Endothelial cell of umbilical vein (primary cell): ENCODE data around the gene FAU. TPM values are rescaled to one million over a fixed set of nuclear protein-coding genes. Genes with fewer than 3 reads are reported as not detected.

Experiments used
- BruUV-seq: library from RNA; stranded (reverse); fragments of 400-500 nt; replicated peaks from 2 replicates; lab custom pipeline; 2021; lab: Mats Ljungman, UMichigan
- CTCF ChIA-PET: fragments of 300-600, 350-600 bp; sonication (Branson Sonifier 250); formaldehyde crosslinking; loops from one replicate; lab custom pipeline; 2021; ENCODE audit warnings: antibody characterized with exemption, inconsistent platforms; lab: Charles Lee
- POLR2A ChIA-PET: fragments of 300-600, 350-600 bp; sonication (Branson Sonifier 250); formaldehyde crosslinking; loops from one replicate; lab custom pipeline; 2021; ENCODE audit warnings: antibody characterized with exemption, inconsistent platforms; lab: Charles Lee
- DNase-seq: peaks from one replicate; pipeline ENCODE4 v3.0.0-alpha.2; 2011; ENCODE audit warnings: low read depth, low spot score
- FAIRE-seq: peaks from 2 replicates; lab custom pipeline; 2011; peaks lifted over from hg19 to GRCh38; lab: Jason Lieb, UNC
- H2AFZ ChIP-seq: 2 replicates; pipeline ENCODE4 v1.6.0; 2012; ENCODE audit warnings: low read depth, low read length, control low read depth, inconsistent platforms
- H3K27ac ChIP-seq: 2 replicates; pipeline ENCODE4 v1.5.1; 2011; ENCODE audit warnings: low read depth, mild to moderate bottlenecking, control low read depth, low read length, moderate library complexity; ENCODE audit not compliant: insufficient read depth
- H3K27me3 ChIP-seq, 2 experiments: 2 replicates each; pipeline versions ENCODE4 v1.6.0 to v1.6.1; 2011; ENCODE audit warnings: low read length in 2 of 2, mixed read lengths in 1 of 2; ENCODE audit not compliant: control insufficient read depth in 2 of 2, insufficient read depth in 2 of 2
- H3K36me3 ChIP-seq, 2 experiments: 2 replicates in 1 of 2; 3 replicates in 1 of 2; pipeline ENCODE4 v1.5.1; 2011; ENCODE audit warnings: low read length in 2 of 2, mild to moderate bottlenecking in 1 of 2, moderate library complexity in 1 of 2; ENCODE audit not compliant: control insufficient read depth in 2 of 2, insufficient read depth in 2 of 2; ENCODE audit errors: extremely low read depth in 1 of 2
- H3K4me1 ChIP-seq: 3 replicates; pipeline ENCODE4 v1.5.1; 2011; ENCODE audit warnings: mild to moderate bottlenecking, low read length; ENCODE audit not compliant: control insufficient read depth, insufficient read depth; ENCODE audit errors: extremely low read depth
- H3K4me2 ChIP-seq: 2 replicates; pipeline ENCODE4 v1.6.1; 2011; ENCODE audit warnings: low read length, control low read depth, mixed read lengths; ENCODE audit not compliant: insufficient read depth
- H3K4me3 ChIP-seq, 3 experiments: fragments of 200-600 bp in 1 of 3; sonication (generic), shearing (Covaris generic) in 1 of 3; replicated peaks in 1 of 3; 2 replicates each; pipeline ENCODE4 v1.5.1; 2011 to 2016; ENCODE audit warnings: control low read depth in 3 of 3, low read length in 3 of 3, mild to moderate bottlenecking in 2 of 3, inconsistent platforms in 1 of 3, low read depth in 1 of 3, moderate library complexity in 1 of 3; ENCODE audit not compliant: insufficient read depth in 1 of 3
- H3K79me2 ChIP-seq: 2 replicates; pipeline ENCODE4 v1.6.0; 2012; ENCODE audit warnings: low read length, inconsistent platforms; ENCODE audit not compliant: control insufficient read depth, insufficient read depth
- H3K9ac ChIP-seq: replicated peaks from 2 replicates; pipeline ENCODE3; 2011; ENCODE audit warnings: low read length, control low read depth; ENCODE audit not compliant: insufficient read depth; ENCODE audit errors: extremely low read depth
- H3K9me1 ChIP-seq: replicated peaks from 3 replicates; pipeline ENCODE4 v1.6.0; 2011; ENCODE audit warnings: mild to moderate bottlenecking, low read length; ENCODE audit not compliant: control insufficient read depth, insufficient read depth; ENCODE audit errors: extremely low read depth
- H3K9me3 ChIP-seq: replicated peaks from 2 replicates; pipeline ENCODE4 v1.5.1; 2012; ENCODE audit warnings: low read length, inconsistent platforms; ENCODE audit not compliant: control insufficient read depth, insufficient read depth
- H4K20me1 ChIP-seq: replicated peaks from 2 replicates; pipeline ENCODE3; 2011; ENCODE audit warnings: mild to moderate bottlenecking, low read length; ENCODE audit not compliant: control insufficient read depth, insufficient read depth; ENCODE audit errors: extremely low read depth
- CTCF ChIP-seq, 2 donors: IDR thresholded peaks; 1 replicate in 1 of 2; 2 replicates in 1 of 2; pipeline ENCODE4 v1.5.1; 2011; ENCODE audit warnings: low read length in 2 of 2, mild to moderate bottlenecking in 2 of 2, moderate library complexity in 2 of 2, control low read depth in 1 of 2, inconsistent platforms in 1 of 2, low read depth in 1 of 2; ENCODE audit not compliant: insufficient read depth in 1 of 2; ENCODE audit errors: extremely low read depth in 1 of 2
- EZH2 ChIP-seq: IDR thresholded peaks from 2 replicates; pipeline ENCODE4 v1.6.1; 2012; ENCODE audit warnings: borderline replicate concordance, low read depth, mild to moderate bottlenecking, moderate library complexity, low read length, inconsistent platforms; ENCODE audit not compliant: severe bottlenecking
- FOS ChIP-seq: IDR thresholded peaks from 2 replicates; pipeline ENCODE4 v1.6.1; 2011; ENCODE audit warnings: mild to moderate bottlenecking, low read length, moderate library complexity, borderline replicate concordance; ENCODE audit not compliant: insufficient read depth
- GATA2 ChIP-seq: IDR thresholded peaks from 2 replicates; pipeline ENCODE4 v1.7.0; 2011; ENCODE audit warnings: low read depth, mild to moderate bottlenecking, moderate library complexity, mixed read lengths, low read length; ENCODE audit not compliant: insufficient read length, insufficient read depth
- JUN ChIP-seq: IDR thresholded peaks from 2 replicates; pipeline ENCODE4 v1.6.1; 2011; ENCODE audit warnings: borderline replicate concordance, low read depth; ENCODE audit not compliant: insufficient read length, insufficient read depth
- MAX ChIP-seq: IDR thresholded peaks from 2 replicates; pipeline ENCODE4 v1.6.1; 2011; ENCODE audit not compliant: insufficient read depth, insufficient read length
- MYC ChIP-seq: IDR thresholded peaks from one replicate; pipeline ENCODE4 v1.6.1; 2011; ENCODE audit warnings: mild to moderate bottlenecking, low read depth, low read length
- POLR2A ChIP-seq: IDR thresholded peaks from 2 replicates; pipeline ENCODE4 v1.6.1; 2012; ENCODE audit warnings: low read depth, mild to moderate bottlenecking, control low read depth, low read length
- POLR2AphosphoS5 ChIP-seq: IDR thresholded peaks from 2 replicates; pipeline ENCODE4 v1.6.1; 2012; ENCODE audit warnings: low read depth, mild to moderate bottlenecking, control low read depth, low read length, moderate library complexity; ENCODE audit not compliant: insufficient read depth
- dilution Hi-C: fragments of 300-500 bp; cut with MboI; formaldehyde crosslinking; loops from one replicate; pipeline ENCODE4 v1.15.0; 2019; ENCODE audit warnings: low sequenced_read_pairs; ENCODE audit not compliant: extremely low pct_ligation_motif_present
- intact Hi-C: fragments of 100-400 bp; cut with micrococcal nuclease; formaldehyde crosslinking; loops from one replicate; pipeline ENCODE4 v1.10.0; 2022
- polyA plus RNA-seq, 4 experiments: library from polyadenylated mRNA; depleted of rRNA in 3 of 4; stranded (reverse) in 3 of 4; unstranded in 1 of 4; fragments of >200 nt; gene quantifications; 2 replicates each; pipeline versions ENCODE4 v1.2.1 to v1.2.3, GENCODE V29; 2011 to 2012; ENCODE audit warnings: missing spikeins in 1 of 4
- total RNA-seq: library from RNA; stranded (reverse); gene quantifications from 2 replicates; pipeline ENCODE4 v1.2.3, GENCODE V29; 2021

Gene FAU
- total and polyA plus RNA-seq, 2 donors (not counting 3 experiments of a cell fraction or from before 2014, with no cell fraction given), result 741 to 746 TPM

GRCh38 chr11:65085446-65085845, 36.5 kb downstream of the FAU start:
- H3K4me2 ChIP-seq, result no peak overlapping the region

More at GRCh38 chr11:65085446-65085845, 36.5 kb downstream of the FAU start:
- Histone ChIP-seq H3K36me3 (peaks cover 5 to 28% of the 10 kb centered on the region in 2 experiments), H2AFZ (no peak overlapping the region), H3K27ac (no peak overlapping the region), H4K20me1 (no peaks in the 10 kb centered on the region), H3K9me1 (no peaks in the 10 kb centered on the region), H3K4me1 (peaks cover 17% of the 10 kb centered on the region), H3K27me3 (no peaks in the 10 kb centered on the region), H3K4me3 (no peak overlapping the region), H3K79me2 (peaks cover 34% of the 10 kb centered on the region), H3K9ac (no peak overlapping the region), H3K9me3 (no peaks in the 10 kb centered on the region)
- BruUV-seq, result no TSS peak
- intact Hi-C loops, result loop anchor here (2.0 kb wide), 1 partner anchor 25 kb away; the partner anchor contains the start of gene TM7SF2
- CTCF ChIA-PET, result no interaction called here
- DNase-seq (no peak), FAIRE-seq (no peak)
- POLR2A ChIA-PET, result interaction anchor here (0.6 to 2.0 kb wide), 2 partner anchors 16 to 37 kb away, joined by 4 to 6 read pairs; partner anchors contain the start of genes FAU and MRPL49
- dilution Hi-C loops, result no loop called here
- TF ChIP-seq CTCF (IDR thresholded peaks at IDR 0.05; ENCODE audit: extremely low read depth in 1 of 2, insufficient read depth in 1 of 2, low read depth in 1 of 2, low read length in 2 of 2) (no peak), POLR2AphosphoS5 (no peak), POLR2A (no peak), GATA2 (no peak), MYC (no peak), EZH2 (no peak), FOS (no peak), MAX (no peak), JUN (no peak)
